CD14-positive monocyte (primary cell): ENCODE data around the gene ICAM5. TPM values are rescaled to one million over a fixed set of nuclear protein-coding genes. Genes with fewer than 3 reads are reported as not detected.

Experiments used
- DNase-seq, 3 donors: peaks; one replicate each; pipeline ENCODE4 v3.0.0-alpha.2; 2011 to 2022
- H2AFZ ChIP-seq: 2 replicates; pipeline ENCODE4 v1.6.0; 2012; ENCODE audit warnings: mild to moderate bottlenecking, low read depth, low read length, inconsistent platforms; ENCODE audit not compliant: insufficient read depth, poor library complexity, severe bottlenecking
- H3K27ac ChIP-seq, 2 donors: 1 replicate in 1 of 2; 2 replicates in 1 of 2; pipeline ENCODE4 v1.5.1; 2012 to 2013; ENCODE audit warnings: low read length in 2 of 2, control low read depth in 1 of 2, inconsistent platforms in 1 of 2, low read depth in 1 of 2, mild to moderate bottlenecking in 1 of 2
- H3K27me3 ChIP-seq, 2 donors: one replicate each; pipeline versions ENCODE4 v1.6.0 to v1.6.1; 2011 to 2013; ENCODE audit warnings: low read length in 2 of 2; ENCODE audit not compliant: control insufficient read depth in 2 of 2, insufficient read depth in 2 of 2
- H3K36me3 ChIP-seq, 2 donors: replicated peaks in 1 of 2; 1 replicate in 1 of 2; 2 replicates in 1 of 2; pipeline versions ENCODE4 v1.5.1 to v1.6.1; 2012 to 2013; ENCODE audit warnings: low read length in 2 of 2, control low read depth in 1 of 2, inconsistent platforms in 1 of 2, mild to moderate bottlenecking in 1 of 2; ENCODE audit not compliant: insufficient read depth in 2 of 2, control insufficient read depth in 1 of 2
- H3K4me1 ChIP-seq, 2 donors: 1 replicate in 1 of 2; 2 replicates in 1 of 2; pipeline versions ENCODE4 v1.5.1 to v1.6.1; 2012 to 2013; ENCODE audit warnings: low read length in 2 of 2, control low read depth in 1 of 2, inconsistent platforms in 1 of 2, mild to moderate bottlenecking in 1 of 2, moderate library complexity in 1 of 2; ENCODE audit not compliant: insufficient read depth in 2 of 2, control insufficient read depth in 1 of 2
- H3K4me2 ChIP-seq: replicated peaks from 2 replicates; pipeline ENCODE3; 2012; ENCODE audit warnings: low read length, moderate library complexity, mild to moderate bottlenecking; ENCODE audit not compliant: poor library complexity, severe bottlenecking; ENCODE audit errors: extremely low read depth
- H3K4me3 ChIP-seq, 3 experiments: fragments of 200-600 bp in 1 of 3; sonication (generic) in 1 of 3; replicated peaks in 1 of 3; 1 replicate in 2 of 3; 2 replicates in 1 of 3; pipeline ENCODE4 v1.5.1; 2011 to 2013; ENCODE audit warnings: low read length in 3 of 3, mild to moderate bottlenecking in 3 of 3, control low read depth in 2 of 3, low read depth in 2 of 3, inconsistent platforms in 1 of 3, moderate library complexity in 1 of 3
- H3K79me2 ChIP-seq: 2 replicates; pipeline ENCODE4 v1.6.0; 2012; ENCODE audit warnings: mild to moderate bottlenecking, control low read depth, inconsistent platforms, low read length, moderate library complexity; ENCODE audit not compliant: insufficient read depth
- H3K9ac ChIP-seq: 2 replicates; pipeline ENCODE4 v1.6.0; 2017; ENCODE audit warnings: low read length, mild to moderate bottlenecking; ENCODE audit not compliant: insufficient read depth, poor library complexity, severe bottlenecking
- H3K9me3 ChIP-seq, 2 donors: replicated peaks in 1 of 2; 1 replicate in 1 of 2; 2 replicates in 1 of 2; pipeline versions ENCODE4 v1.5.1 to v1.6.1; 2012 to 2013; ENCODE audit warnings: low read length in 2 of 2, control low read depth in 1 of 2; ENCODE audit not compliant: control insufficient read depth in 1 of 2, insufficient read depth in 1 of 2
- H4K20me1 ChIP-seq: 2 replicates; pipeline ENCODE4 v1.6.0; 2012; ENCODE audit warnings: mild to moderate bottlenecking, low read length, control low read depth, moderate library complexity; ENCODE audit not compliant: insufficient read depth
- H3K27ac Mint-ChIP-seq, 7 donors: one replicate each; pipeline ENCODE4 v1.8.0; 2020; ENCODE audit warnings: mild to moderate bottlenecking in 7 of 7, mixed read lengths in 7 of 7, moderate library complexity in 6 of 7, inconsistent platforms in 2 of 7
- H3K27me3 Mint-ChIP-seq, 3 donors: one replicate each; pipeline ENCODE4 v1.8.0; 2021 to 2022; ENCODE audit warnings: low read depth in 3 of 3, mild to moderate bottlenecking in 3 of 3, mixed read lengths in 3 of 3, moderate library complexity in 3 of 3, inconsistent platforms in 1 of 3
- H3K36me3 Mint-ChIP-seq, 2 donors: one replicate each; pipeline ENCODE4 v1.8.0; 2020; ENCODE audit warnings: mixed read lengths in 2 of 2, inconsistent platforms in 1 of 2, mild to moderate bottlenecking in 1 of 2
- H3K4me1 Mint-ChIP-seq: one replicate; pipeline ENCODE4 v1.8.0; 2020; ENCODE audit warnings: mild to moderate bottlenecking, mixed read lengths
- H3K4me3 Mint-ChIP-seq, 2 donors: one replicate each; pipeline ENCODE4 v1.8.0; 2020; ENCODE audit warnings: mild to moderate bottlenecking in 2 of 2, mixed read lengths in 2 of 2, moderate library complexity in 1 of 2
- H3K9me3 Mint-ChIP-seq, 7 donors: one replicate each; pipeline ENCODE4 v1.8.0; 2020 to 2022; ENCODE audit warnings: mixed read lengths in 7 of 7, mild to moderate bottlenecking in 6 of 7, moderate library complexity in 6 of 7, inconsistent platforms in 2 of 7
- CTCF ChIP-seq: fragments of 200-600 bp; IDR thresholded peaks from one replicate; pipeline ENCODE4 v1.8.0; 2022; ENCODE audit warnings: antibody characterized with exemption, mild to moderate bottlenecking
- WGBS: methylation state at CpG from one replicate; pipeline ENCODE4 v1.1.5; 2013; ENCODE audit warnings: missing lambda C conversion rate; ENCODE audit not compliant: insufficient coverage; 5-methylcytosine and 5-hydroxymethylcytosine counted together
- intact Hi-C, 2 donors: fragments of 100-400 bp; cut with micrococcal nuclease; formaldehyde crosslinking; loops; one replicate each; pipeline versions ENCODE4 v1.15.0 to v1.15.1; 2023
- polyA plus RNA-seq, 3 donors: library from polyadenylated mRNA; depleted of rRNA in 1 of 3; unstranded in 2 of 3; stranded (reverse) in 1 of 3; fragments of 300-500 nt in 2 of 3; fragments of >200 nt in 1 of 3; fragmentation: Illumina TruSeq in 2 of 3; gene quantifications; 1 replicate in 2 of 3; 2 replicates in 1 of 3; pipeline ENCODE4 v1.2.3, GENCODE V29; 2012 to 2021

The ICAM5 gene
- polyA plus RNA-seq, 3 donors: 0.21 to 2.1 TPM; not detected in 1

GRCh38 chr19:10309423-10309822 is 19.7 kb downstream of the ICAM5 start, which contains the start of gene ZGLP1:
TSS of gene ZGLP1 (minus strand) at chr19:10309815.
- no peaks in the 10 kb centered on the region for H3K36me3 ChIP-seq
- peak within 1 kb of the TSS in 3 of 7 donors; percentile 37 to 60 (median 58) for H3K27ac Mint-ChIP-seq
- no peak within 1 kb of the TSS for H2AFZ ChIP-seq
- H3K4me2 ChIP-seq: no peak within 1 kb of the TSS
- H3K27ac ChIP-seq: no peak within 1 kb of the TSS
- peaks cover 0 to 6% (median 2%) of the 10 kb centered on the region in 3 donors for H3K27me3 Mint-ChIP-seq
- H3K4me1 ChIP-seq: peaks cover 22 to 23% of the 10 kb centered on the region in 2 donors
- H3K9me3 Mint-ChIP-seq: no peaks in the 10 kb centered on the region
- H3K4me3 Mint-ChIP-seq: no peak within 1 kb of the TSS
- no peak for DNase-seq
- no peak for TF ChIP-seq CTCF
- no peaks in the 10 kb centered on the region for H3K79me2 ChIP-seq
- no peak within 1 kb of the TSS for H3K9ac ChIP-seq
- no peaks in the 10 kb centered on the region for H3K9me3 ChIP-seq
- peaks cover 2 to 7% of the 10 kb centered on the region in 2 donors for H3K36me3 Mint-ChIP-seq
- H3K27me3 ChIP-seq: no peaks in the 10 kb centered on the region
- no peaks in the 10 kb centered on the region for H4K20me1 ChIP-seq
- intact Hi-C loops: no loop called here
- no peak within 1 kb of the TSS for H3K4me3 ChIP-seq
- WGBS: 95% methylated on average over 14 of the region's 24 CpGs
- H3K4me1 Mint-ChIP-seq: peaks cover 16% of the 10 kb centered on the region

- Mint-ChIP-seq H3K27ac (peak within 1 kb of the TSS in 6 of 7 donors; percentile 51 to 87 (median 79)), H3K4me3 (peak within 1 kb of the TSS; percentile 83 to 93), H3K27me3 (peaks cover 2 to 5% (median 5%) of the 10 kb centered on the region in 3 donors), H3K4me1 (peaks cover 11% of the 10 kb centered on the region), H3K36me3 (peaks cover 24 to 44% of the 10 kb centered on the region in 2 donors), H3K9me3 (peaks cover 0 to 1% (median 0%) of the 10 kb centered on the region in 7 donors)
- DNase-seq: peak; percentile 66 to 80 (median 67)
- H3K27me3 ChIP-seq: no peaks in the 10 kb centered on the region
- peak within 1 kb of the TSS; percentile 51 for H3K9ac ChIP-seq
- H3K4me2 ChIP-seq: peak within 1 kb of the TSS; percentile 87
- H2AFZ ChIP-seq: peak within 1 kb of the TSS; percentile 89
- peaks cover 7% of the 10 kb centered on the region for H4K20me1 ChIP-seq
- H3K36me3 ChIP-seq: peaks cover 36 to 43% of the 10 kb centered on the region in 2 donors
- 2% methylated on average over 48 of the region's 55 CpGs for WGBS
- H3K27ac ChIP-seq: peak within 1 kb of the TSS in 1 of 2 donors; percentile 0
- H3K4me3 ChIP-seq: peak within 1 kb of the TSS; percentile 53 to 80 (median 66)
- H3K4me1 ChIP-seq: peaks cover 7 to 15% of the 10 kb centered on the region in 2 donors
- intact Hi-C loops: no loop called here
- H3K9me3 ChIP-seq: no peaks in the 10 kb centered on the region
- TF ChIP-seq CTCF: no peak
- no peaks in the 10 kb centered on the region for H3K79me2 ChIP-seq
Observed at GRCh38 chr19:10315335-10316214, 25.8 kb downstream of the ICAM5 start, which contains the start of gene FDX2. TSS of gene FDX2 (minus strand) at chr19:10316015. CDS start at chr19:10315996, 19 bp downstream.
